Measurements from ENCODE around the gene NLK. TPM values are rescaled to one million over a fixed set of nuclear protein-coding genes. Genes with fewer than 3 reads are reported as not detected.
A peak's percentile ranks its signal among the peaks of the same experiment; 100 is the strongest.

Gene NLK
- total and polyA plus RNA-seq, 12 donors, result 5.2 to 27.3 (median 20.7) TPM

GRCh38 chr17:28226563-28227315 lies 184.3 kb downstream of the NLK start:
- peaks cover 13 to 53% (median 37%) of the 10 kb centered on the region in 7 donors for H3K27me3 ChIP-seq
- peak in 1 of 8 donors; percentile 27 for ATAC-seq

GRCh38 chr17:28227316-28228108 lies 185.0 kb downstream of the NLK start:
- intact Hi-C loops (cut with DNase I), result no loop called here
- peak overlapping the region in 9 of 10 donors; percentile 4 to 46 (median 31) for H3K4me3 ChIP-seq
- DNase-seq (peak in 1 of 2 donors; percentile 24), ATAC-seq (peak in 7 of 8 donors; percentile 14 to 57 (median 42))
- no peaks in the 10 kb centered on the region for H3K9me3 ChIP-seq
- WGBS, 2 donors, result 1 to 5% methylated on average over 66 of the region's 66 CpGs
- TF ChIP-seq CTCF (IDR thresholded peaks at IDR 0.05), result no peak
- peaks cover 13 to 53% (median 41%) of the 10 kb centered on the region in 7 donors for H3K27me3 ChIP-seq
- H3K27ac ChIP-seq, result no peak overlapping the region
- peaks cover 0 to 13% (median 12%) of the 10 kb centered on the region in 9 donors for H3K4me1 ChIP-seq
- no peaks in the 10 kb centered on the region for H3K36me3 ChIP-seq

More at GRCh38 chr17:28226563-28227315, 184.3 kb downstream of the NLK start:
- TF ChIP-seq CTCF (IDR thresholded peaks at IDR 0.05), result no peak
- Histone ChIP-seq H3K36me3 (no peaks in the 10 kb centered on the region), H3K27ac (no peak overlapping the region), H3K9me3 (no peaks in the 10 kb centered on the region), H3K4me3 (peak overlapping the region in 1 of 10 donors; percentile 39), H3K4me1 (peaks cover 0 to 13% (median 12%) of the 10 kb centered on the region in 9 donors)
- WGBS, 2 donors, result 68 to 72% methylated on average over 28 of the region's 28 CpGs
- no peak for DNase-seq
- intact Hi-C loops (cut with DNase I), result no loop called here

GRCh38 chr17:28228109-28228840 lies 185.8 kb downstream of the NLK start:
- ATAC-seq (peak in 2 of 8 donors; percentile 9 to 22), DNase-seq (no peak)
- peaks cover 0 to 13% (median 12%) of the 10 kb centered on the region in 9 donors for H3K4me1 ChIP-seq
- H3K27ac ChIP-seq, result no peak overlapping the region
- intact Hi-C loops (cut with DNase I), result no loop called here
- H3K27me3 ChIP-seq, result peaks cover 13 to 53% (median 45%) of the 10 kb centered on the region in 7 donors
- peak overlapping the region in 9 of 10 donors; percentile 4 to 46 (median 31) for H3K4me3 ChIP-seq
- no peaks in the 10 kb centered on the region for H3K36me3 ChIP-seq
- no peaks in the 10 kb centered on the region for H3K9me3 ChIP-seq
- 18 to 25% methylated on average over 20 to 22 of the region's 22 CpGs for WGBS, 2 donors
- no peak for TF ChIP-seq CTCF (IDR thresholded peaks at IDR 0.05)
